ENCODE data around the gene ZMIZ1. TPM values are rescaled to one million over a fixed set of nuclear protein-coding genes. Genes with fewer than 3 reads are reported as not detected.

Gene ZMIZ1
- total RNA-seq, 4 donors from 2014 or later = 18.7 to 188 (median 36.7) TPM

- H3K4me1 ChIP-seq = peaks cover 21 to 58% of the 10 kb centered on the region in 2 donors
- intact Hi-C loops (cut with DNase I; ENCODE audit: low total_unique reads) = loop anchor here (5.0 kb wide), 1 partner anchor 91 kb away; the partner anchor contains the start of gene ZMIZ1
- H3K27me3 ChIP-seq = no peaks in the 10 kb centered on the region
- no peaks in the 10 kb centered on the region for H3K9me3 ChIP-seq
- DNase-seq = peak in 1 of 2 donors; percentile 45
- no peaks in the 10 kb centered on the region for H3K36me3 ChIP-seq
- no peak overlapping the region for H3K4me3 ChIP-seq
- TF ChIP-seq CTCF (IDR thresholded peaks at IDR 0.05) (no peak), POLR2A (IDR thresholded peaks at IDR 0.05) (no peak)
- peak overlapping the region; percentile 93 to 94 for H3K27ac ChIP-seq
These were observed 89.8 kb downstream of the ZMIZ1 start for GRCh38 chr10:79158402-79159097.

- H3K27me3 ChIP-seq = no peaks in the 10 kb centered on the region
- intact Hi-C loops (cut with DNase I; ENCODE audit: low total_unique reads) = loop anchor here (5.0 kb wide), 1 partner anchor 92 kb away; the partner anchor contains the start of gene ZMIZ1
- no peaks in the 10 kb centered on the region for H3K9me3 ChIP-seq
- peaks cover 26 to 57% of the 10 kb centered on the region in 2 donors for H3K4me1 ChIP-seq
- peak overlapping the region; percentile 93 to 94 for H3K27ac ChIP-seq
- H3K4me3 ChIP-seq = peak overlapping the region in 1 of 2 donors; percentile 6
- DNase-seq = peak in 1 of 2 donors; percentile 74
- TF ChIP-seq POLR2A (IDR thresholded peaks at IDR 0.05) = no peak
- TF ChIP-seq CTCF (IDR thresholded peaks at IDR 0.05) = no peak
- H3K36me3 ChIP-seq = no peaks in the 10 kb centered on the region
These were observed 90.4 kb downstream of the ZMIZ1 start for GRCh38 chr10:79159141-79159651.

GRCh38 chr10:79159785-79160184 lies 91.0 kb downstream of the ZMIZ1 start:
- H3K4me3 ChIP-seq = no peak overlapping the region
- TF ChIP-seq CTCF (IDR thresholded peaks at IDR 0.05) = peak in 1 of 4 experiments; percentile 22
- TF ChIP-seq POLR2A (IDR thresholded peaks at IDR 0.05) = no peak
- intact Hi-C loops (cut with DNase I; ENCODE audit: low total_unique reads) = loop anchor here (5.0 kb wide), 1 partner anchor 92 kb away; the partner anchor contains the start of gene ZMIZ1
- no peaks in the 10 kb centered on the region for H3K27me3 ChIP-seq
- H3K9me3 ChIP-seq = no peaks in the 10 kb centered on the region
- no peaks in the 10 kb centered on the region for H3K36me3 ChIP-seq
- DNase-seq = peak; percentile 76 to 79
- peak overlapping the region; percentile 93 to 94 for H3K27ac ChIP-seq
- H3K4me1 ChIP-seq = peaks cover 31 to 62% of the 10 kb centered on the region in 2 donors

GRCh38 chr10:79160191-79160590 lies 91.4 kb downstream of the ZMIZ1 start:
- no peak overlapping the region for H3K4me3 ChIP-seq
- TF ChIP-seq CTCF (IDR thresholded peaks at IDR 0.05) (no peak), POLR2A (IDR thresholded peaks at IDR 0.05) (no peak)
- intact Hi-C loops (cut with DNase I; ENCODE audit: low total_unique reads) = no loop called here
- peaks cover 33 to 61% of the 10 kb centered on the region in 2 donors for H3K4me1 ChIP-seq
- no peaks in the 10 kb centered on the region for H3K27me3 ChIP-seq
- H3K9me3 ChIP-seq = no peaks in the 10 kb centered on the region
- H3K36me3 ChIP-seq = no peaks in the 10 kb centered on the region
- no peak for DNase-seq
- H3K27ac ChIP-seq = peak overlapping the region; percentile 93 to 94

- TF ChIP-seq CTCF (IDR thresholded peaks at IDR 0.05) (no peak), POLR2A (IDR thresholded peaks at IDR 0.05) (no peak)
- H3K4me3 ChIP-seq = no peak overlapping the region
- no peak overlapping the region for H3K27ac ChIP-seq
- DNase-seq = no peak
- H3K4me1 ChIP-seq = peaks cover 33 to 55% of the 10 kb centered on the region in 2 donors
- intact Hi-C loops (cut with DNase I; ENCODE audit: low total_unique reads) = no loop called here
- no peaks in the 10 kb centered on the region for H3K36me3 ChIP-seq
- no peaks in the 10 kb centered on the region for H3K9me3 ChIP-seq
- no peaks in the 10 kb centered on the region for H3K27me3 ChIP-seq
These were observed 92.8 kb downstream of the ZMIZ1 start for GRCh38 chr10:79161557-79161956.
